SK-N-SH (cell line): Measurements from ENCODE around the gene PRLH. TPM values are rescaled to one million over a fixed set of nuclear protein-coding genes. Genes with fewer than 3 reads are reported as not detected.
A peak's percentile ranks its signal among the peaks of the same experiment; 100 is the strongest.

Experiments
- CTCF ChIA-PET: fragments of 300-600, 350-600 bp; formaldehyde crosslinking; extraction: SDS; loops from one replicate; lab custom pipeline; 2021; lab: Yijun Ruan, JAX
- POLR2A ChIA-PET: fragments of 350-600 bp; sonication (Branson Sonifier 250); formaldehyde crosslinking; extraction: SDS; loops from one replicate; lab custom pipeline; 2020; ENCODE audit warnings: antibody characterized with exemption, inconsistent platforms; lab: Yijun Ruan, JAX
- DNase-seq: peaks from one replicate; pipeline ENCODE4 v3.0.0; 2012
- H2AFZ ChIP-seq: fragments of 200-600 bp; sonication (generic); 2 replicates; pipeline ENCODE4 v1.8.1; 2016; ENCODE audit warnings: antibody characterized with exemption, mild to moderate bottlenecking, low read depth
- H3F3A ChIP-seq: fragments of 200-600 bp; sonication (generic); replicated peaks from 2 replicates; pipeline ENCODE3; 2016; ENCODE audit warnings: antibody characterized with exemption, mild to moderate bottlenecking; ENCODE audit not compliant: insufficient read depth
- H3K27ac ChIP-seq, 2 experiments: fragments of 200-500 bp in 1 of 2; fragments of 200-600 bp in 1 of 2; sonication (Bioruptor generic) in 1 of 2; sonication (generic), shearing (Covaris generic) in 1 of 2; 2 replicates each; pipeline versions ENCODE4 v1.5.1 to v1.6.1; 2014 to 2016; ENCODE audit warnings: low read depth in 2 of 2, inconsistent platforms in 1 of 2, low read length in 1 of 2, mild to moderate bottlenecking in 1 of 2, mixed read lengths in 1 of 2
- H3K27me3 ChIP-seq: fragments of 200-600 bp; sonication (generic), shearing (Covaris generic); 2 replicates; pipeline ENCODE4 v1.6.1; 2016; ENCODE audit warnings: mixed run types; ENCODE audit not compliant: insufficient read depth
- H3K36me3 ChIP-seq, 2 experiments: fragments of 200-500 bp in 1 of 2; fragments of 200-600 bp in 1 of 2; sonication (Bioruptor generic) in 1 of 2; sonication (generic) in 1 of 2; replicated peaks in 1 of 2; 2 replicates each; pipeline versions ENCODE3 to v1.5.1; 2014 to 2016; ENCODE audit warnings: low read length in 1 of 2, mild to moderate bottlenecking in 1 of 2; ENCODE audit not compliant: insufficient read depth in 2 of 2, control insufficient read depth in 1 of 2
- H3K4me1 ChIP-seq, 2 experiments: fragments of 200-500 bp in 1 of 2; fragments of 200-600 bp in 1 of 2; sonication (Bioruptor generic) in 1 of 2; sonication (generic), shearing (Covaris generic) in 1 of 2; 2 replicates each; pipeline versions ENCODE4 v1.5.1 to v1.6.1; 2014 to 2016; ENCODE audit warnings: low read depth in 1 of 2, low read length in 1 of 2, mixed run types in 1 of 2; ENCODE audit not compliant: insufficient read depth in 2 of 2, control insufficient read depth in 1 of 2
- H3K4me2 ChIP-seq: fragments of 200-600 bp; sonication (generic), shearing (Covaris generic); 2 replicates; pipeline ENCODE4 v1.6.1; 2017; ENCODE audit warnings: mixed run types
- H3K4me3 ChIP-seq, 2 experiments: fragments of 200-500 bp in 1 of 2; fragments of 200-600 bp in 1 of 2; sonication (Bioruptor generic) in 1 of 2; sonication (generic), shearing (Covaris generic) in 1 of 2; 2 replicates each; pipeline versions ENCODE4 v1.5.1 to v1.8.1; 2014 to 2016; ENCODE audit warnings: low read depth in 2 of 2, inconsistent platforms in 1 of 2, low read length in 1 of 2, mild to moderate bottlenecking in 1 of 2, mixed read lengths in 1 of 2, moderate library complexity in 1 of 2
- H3K79me2 ChIP-seq: fragments of 200-600 bp; sonication (generic); 2 replicates; pipeline ENCODE4 v1.8.1; 2017; ENCODE audit warnings: mild to moderate bottlenecking; ENCODE audit not compliant: insufficient read depth
- H3K9ac ChIP-seq: fragments of 200-600 bp; sonication (generic); 2 replicates; pipeline ENCODE4 v1.6.1; 2017; ENCODE audit warnings: mixed run types
- H3K9me2 ChIP-seq: fragments of 200-600 bp; sonication (generic); 2 replicates; pipeline ENCODE4 v1.6.1; 2017; ENCODE audit warnings: mixed run types
- H3K9me3 ChIP-seq: fragments of 200-600 bp; sonication (generic); 2 replicates; pipeline ENCODE4 v1.6.1; 2017; ENCODE audit warnings: mixed run types, mild to moderate bottlenecking, moderate library complexity
- H4K20me1 ChIP-seq: fragments of 200-600 bp; sonication (generic); 2 replicates; pipeline ENCODE4 v1.6.1; 2017; ENCODE audit warnings: mild to moderate bottlenecking, mixed run types; ENCODE audit not compliant: insufficient read depth
- CHD2 ChIP-seq: fragments of 150-350 bp; IDR thresholded peaks from 2 replicates; pipeline ENCODE4 v1.6.1; 2018; ENCODE audit warnings: low read length; ENCODE audit not compliant: partially characterized antibody
- ELF1 ChIP-seq: IDR thresholded peaks from 2 replicates; pipeline ENCODE4 v1.4.0; 2012
- EZH2phosphoT487 ChIP-seq: fragments of 200-600 bp; sonication (generic); IDR thresholded peaks from 2 replicates; pipeline ENCODE4 v1.6.1; 2017; ENCODE audit warnings: low read depth, mixed run types, mild to moderate bottlenecking, antibody characterized with exemption, moderate library complexity, borderline replicate concordance
- FOSL2 ChIP-seq: IDR thresholded peaks from 2 replicates; pipeline ENCODE4 v1.4.0; 2012; ENCODE audit warnings: low read depth, mild to moderate bottlenecking, moderate library complexity, borderline replicate concordance
- JUND ChIP-seq: IDR thresholded peaks from 2 replicates; pipeline ENCODE4 v1.4.0; 2012
- MEF2A ChIP-seq: IDR thresholded peaks from 2 replicates; pipeline ENCODE4 v1.4.0; 2012; ENCODE audit warnings: low read depth, borderline replicate concordance
- MXI1 ChIP-seq: IDR thresholded peaks from 2 replicates; pipeline ENCODE4 v1.6.1; 2012; ENCODE audit warnings: mild to moderate bottlenecking, low read depth, low read length, improper control_type of control experiment
- NFIC ChIP-seq: IDR thresholded peaks from 2 replicates; pipeline ENCODE4 v1.4.0; 2012; ENCODE audit warnings: borderline replicate concordance
- POLR2AphosphoS5 ChIP-seq: IDR thresholded peaks from 2 replicates; pipeline ENCODE4 v1.6.1; 2012; ENCODE audit warnings: low read depth, low read length
- RXRA ChIP-seq: IDR thresholded peaks from 2 replicates; pipeline ENCODE4 v1.4.0; 2012; ENCODE audit warnings: low read depth, mild to moderate bottlenecking, borderline replicate concordance
- SIN3A ChIP-seq: IDR thresholded peaks from 2 replicates; pipeline ENCODE4 v1.6.1; 2012; ENCODE audit warnings: low read depth, mild to moderate bottlenecking, low read length, moderate library complexity, borderline replicate concordance
- TCF12 ChIP-seq: IDR thresholded peaks from 2 replicates; pipeline ENCODE4 v1.4.0; 2012
- WGBS: methylation state at CpG from one replicate; pipeline ENCODE4 v1.1.6; 2017; ENCODE audit warnings: low lambda C conversion rate; 5-methylcytosine and 5-hydroxymethylcytosine counted together
- polyA plus RNA-seq, 3 experiments: library from polyadenylated mRNA; depleted of rRNA; stranded (reverse); fragments of >200 nt; gene quantifications; 2 replicates each; pipeline ENCODE4 v1.2.3, GENCODE V29; 2012
- TF ChIP-seq, protein P1 (sequence below): fragments of 150-350 bp; IDR thresholded peaks from 2 replicates; pipeline ENCODE4 v1.6.1; 2016; ENCODE audit warnings: mild to moderate bottlenecking, low read depth, low read length
- TF ChIP-seq, protein P2 (sequence below): IDR thresholded peaks from 2 replicates; pipeline ENCODE4 v1.4.0; 2012; ENCODE audit warnings: low read depth, borderline replicate concordance
- TF ChIP-seq, protein P3 (sequence below): fragments of 200-600 bp; sonication (generic); IDR thresholded peaks from 2 replicates; pipeline ENCODE4 v1.6.1; 2017; ENCODE audit warnings: antibody characterized with exemption, mild to moderate bottlenecking, moderate library complexity
- TF ChIP-seq, protein P4 (sequence below): IDR thresholded peaks from 2 replicates; pipeline ENCODE4 v1.4.0; 2012; ENCODE audit warnings: low read depth
- TF ChIP-seq, protein P5 (sequence below): IDR thresholded peaks from 2 replicates; pipeline ENCODE4 v1.4.0; 2012; ENCODE audit warnings: low read depth, borderline replicate concordance

The PRLH gene
- polyA plus RNA-seq, 1 of the 3 experiments (the other 2 are of a cell fraction), result not detected

DNA sequence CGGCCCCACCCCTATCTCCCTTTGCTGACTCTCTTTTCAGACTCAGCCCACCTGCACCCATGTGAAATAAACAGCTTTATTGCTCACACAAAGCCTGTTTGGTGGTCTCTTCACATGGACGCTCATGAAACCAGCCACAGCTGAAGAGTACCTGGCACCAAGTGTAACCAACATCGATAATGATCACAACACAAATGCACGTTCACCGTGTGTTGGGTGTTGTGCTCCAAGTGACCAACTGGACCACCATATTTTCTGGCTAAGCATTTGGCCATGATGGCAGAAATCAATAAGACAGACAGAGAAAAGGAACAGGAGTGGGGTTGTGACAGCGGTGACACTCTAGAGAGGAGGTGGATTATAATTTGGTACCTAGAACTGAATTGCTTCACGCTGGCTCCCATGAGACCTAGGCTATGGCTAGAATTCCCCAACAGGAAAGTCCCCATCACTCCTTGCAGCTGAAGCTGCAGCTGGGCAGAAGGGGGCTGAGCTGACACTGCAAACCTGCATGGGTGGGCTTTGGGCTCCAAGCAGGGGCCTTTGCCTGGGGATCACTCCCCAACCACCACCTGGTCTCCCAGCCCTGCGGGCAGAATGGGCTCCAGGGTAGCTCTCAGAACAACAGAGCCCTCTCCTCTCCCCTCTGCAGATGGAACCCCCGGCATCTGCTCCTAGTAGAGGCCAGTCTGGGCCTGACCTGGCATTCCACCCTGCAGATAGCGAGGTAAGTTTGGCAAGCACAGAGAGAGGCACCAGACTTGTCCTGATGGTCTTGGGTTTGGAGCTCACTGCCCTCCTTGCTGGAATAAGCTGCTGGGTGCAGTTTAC is 46.4 kb downstream of the PRLH start (continued):
- TF ChIP-seq, protein P1, sequence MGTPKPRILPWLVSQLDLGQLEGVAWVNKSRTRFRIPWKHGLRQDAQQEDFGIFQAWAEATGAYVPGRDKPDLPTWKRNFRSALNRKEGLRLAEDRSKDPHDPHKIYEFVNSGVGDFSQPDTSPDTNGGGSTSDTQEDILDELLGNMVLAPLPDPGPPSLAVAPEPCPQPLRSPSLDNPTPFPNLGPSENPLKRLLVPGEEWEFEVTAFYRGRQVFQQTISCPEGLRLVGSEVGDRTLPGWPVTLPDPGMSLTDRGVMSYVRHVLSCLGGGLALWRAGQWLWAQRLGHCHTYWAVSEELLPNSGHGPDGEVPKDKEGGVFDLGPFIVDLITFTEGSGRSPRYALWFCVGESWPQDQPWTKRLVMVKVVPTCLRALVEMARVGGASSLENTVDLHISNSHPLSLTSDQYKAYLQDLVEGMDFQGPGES, result no peak
- TF ChIP-seq CHD2 (no peak), NFIC (no peak)

DNA sequence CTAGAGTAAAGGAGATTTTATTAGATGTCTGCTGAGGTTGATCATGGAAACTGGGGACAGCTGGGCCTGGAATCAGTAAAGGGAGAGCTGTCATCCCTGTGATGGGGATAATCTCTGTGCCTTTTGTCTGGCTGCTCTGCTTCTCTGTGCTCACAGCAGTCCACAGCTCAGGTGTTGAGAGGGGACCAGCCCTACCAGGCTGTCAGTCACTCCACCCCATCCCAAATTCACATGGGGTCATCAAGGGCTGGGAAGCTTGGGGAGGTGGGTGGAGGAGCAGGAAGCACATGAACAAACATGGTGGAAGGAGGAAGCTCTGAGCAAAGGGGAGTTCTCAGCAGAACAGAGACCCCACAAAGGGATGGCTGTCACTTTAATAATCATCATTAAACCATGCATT is 47.3 kb downstream of the PRLH start:
- H3F3A ChIP-seq, result peaks cover 35% of the 10 kb centered on the region
- H3K9me3 ChIP-seq, result no peaks in the 10 kb centered on the region
- no peak for DNase-seq
- no peaks in the 10 kb centered on the region for H3K27me3 ChIP-seq
- no peak overlapping the region for H2AFZ ChIP-seq
- H3K79me2 ChIP-seq, result no peaks in the 10 kb centered on the region
- TF ChIP-seq EZH2phosphoT487, result no peak
- no peak for TF ChIP-seq RXRA
- no peak for TF ChIP-seq SIN3A
- no peak for TF ChIP-seq MEF2A
- no peak for TF ChIP-seq ELF1
- TF ChIP-seq MXI1, result no peak
- TF ChIP-seq, all 33 proteins: peak for 0
- Histone ChIP-seq H3K4me2 (no peak overlapping the region), H3K36me3 (no peaks in the 10 kb centered on the region), H3K4me3 (no peak overlapping the region), H3K27ac (peak overlapping the region in 1 of 2 experiments; percentile 96; a peak in 2 of 4 replicates), H3K4me1 (peaks cover 20 to 41% of the 10 kb centered on the region in 2 experiments), H3K9ac (no peak overlapping the region), H4K20me1 (no peaks in the 10 kb centered on the region), H3K9me2 (no peaks in the 10 kb centered on the region)
- CTCF ChIA-PET, result interaction anchor here (0.7 to 1.5 kb wide), 3 partner anchors 8 to 12 kb away, joined by 3 to 4 read pairs (median 3); no protein-coding TSS in a partner anchor
- POLR2A ChIA-PET, result no interaction called here

DNA sequence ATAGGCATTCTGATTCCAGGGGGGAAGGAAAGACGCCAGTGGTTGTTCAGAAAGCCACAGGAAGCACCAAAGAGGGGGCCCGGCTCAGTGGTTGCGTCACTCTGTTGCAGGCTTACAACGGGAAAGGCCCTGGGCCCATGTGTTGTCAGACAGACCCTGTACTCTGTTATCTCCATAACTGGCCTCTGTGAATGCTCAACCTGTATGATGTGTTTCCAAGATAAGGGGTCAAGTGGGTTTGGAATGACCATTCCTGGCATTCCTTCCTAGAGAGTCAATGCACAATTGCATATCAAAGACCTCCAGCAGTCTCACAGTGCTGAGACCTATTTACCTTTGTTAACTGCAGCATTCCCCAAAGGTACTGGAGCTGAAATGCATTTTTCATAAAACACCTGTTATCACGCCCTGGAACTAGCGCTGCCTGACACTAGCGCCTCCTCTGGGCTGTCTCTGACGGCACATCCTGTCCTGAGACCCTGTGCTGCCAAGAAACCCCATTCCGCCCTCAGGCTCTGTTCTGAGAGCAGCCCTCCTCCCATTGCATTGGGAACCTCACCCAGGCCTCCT is 47.9 kb downstream of the PRLH start:
- no peaks in the 10 kb centered on the region for H3K27me3 ChIP-seq
- no peak overlapping the region for H2AFZ ChIP-seq
- no peaks in the 10 kb centered on the region for H3K9me2 ChIP-seq
- H3K9me3 ChIP-seq, result no peaks in the 10 kb centered on the region
- H3K36me3 ChIP-seq, result no peaks in the 10 kb centered on the region
- no peak for DNase-seq
- H4K20me1 ChIP-seq, result no peaks in the 10 kb centered on the region
- POLR2A ChIA-PET, result no interaction called here
- CTCF ChIA-PET, result interaction anchor here (0.7 to 1.5 kb wide), 4 partner anchors 8 to 26 kb away, joined by 3 to 4 read pairs (median 3); no protein-coding TSS in a partner anchor
- 65% methylated on average over 6 of the region's 9 CpGs for WGBS
- H3F3A ChIP-seq, result peaks cover 40% of the 10 kb centered on the region
- H3K79me2 ChIP-seq, result no peaks in the 10 kb centered on the region
- no peak overlapping the region for H3K9ac ChIP-seq
- no peak overlapping the region for H3K4me2 ChIP-seq
- H3K4me1 ChIP-seq, result peaks cover 20 to 41% of the 10 kb centered on the region in 2 experiments
- H3K27ac ChIP-seq, result peak overlapping the region; percentile 11 to 96; a peak in 3 of 4 replicates
- no peak overlapping the region for H3K4me3 ChIP-seq
- TF ChIP-seq JUND (peak; percentile 46), TCF12 (peak; percentile 87), NFIC (peak; percentile 38; the same call in 1 of the 2 replicates), POLR2AphosphoS5 (peak; percentile 49; the same call in 1 of the 2 replicates), FOSL2 (peak; percentile 16; the same call in 1 of the 2 replicates), RXRA (peak; percentile 83; the same call in 1 of the 2 replicates)
- TF ChIP-seq, protein P2, sequence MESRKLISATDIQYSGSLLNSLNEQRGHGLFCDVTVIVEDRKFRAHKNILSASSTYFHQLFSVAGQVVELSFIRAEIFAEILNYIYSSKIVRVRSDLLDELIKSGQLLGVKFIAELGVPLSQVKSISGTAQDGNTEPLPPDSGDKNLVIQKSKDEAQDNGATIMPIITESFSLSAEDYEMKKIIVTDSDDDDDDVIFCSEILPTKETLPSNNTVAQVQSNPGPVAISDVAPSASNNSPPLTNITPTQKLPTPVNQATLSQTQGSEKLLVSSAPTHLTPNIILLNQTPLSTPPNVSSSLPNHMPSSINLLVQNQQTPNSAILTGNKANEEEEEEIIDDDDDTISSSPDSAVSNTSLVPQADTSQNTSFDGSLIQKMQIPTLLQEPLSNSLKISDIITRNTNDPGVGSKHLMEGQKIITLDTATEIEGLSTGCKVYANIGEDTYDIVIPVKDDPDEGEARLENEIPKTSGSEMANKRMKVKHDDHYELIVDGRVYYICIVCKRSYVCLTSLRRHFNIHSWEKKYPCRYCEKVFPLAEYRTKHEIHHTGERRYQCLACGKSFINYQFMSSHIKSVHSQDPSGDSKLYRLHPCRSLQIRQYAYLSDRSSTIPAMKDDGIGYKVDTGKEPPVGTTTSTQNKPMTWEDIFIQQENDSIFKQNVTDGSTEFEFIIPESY, result no peak
- TF ChIP-seq, protein P3, sequence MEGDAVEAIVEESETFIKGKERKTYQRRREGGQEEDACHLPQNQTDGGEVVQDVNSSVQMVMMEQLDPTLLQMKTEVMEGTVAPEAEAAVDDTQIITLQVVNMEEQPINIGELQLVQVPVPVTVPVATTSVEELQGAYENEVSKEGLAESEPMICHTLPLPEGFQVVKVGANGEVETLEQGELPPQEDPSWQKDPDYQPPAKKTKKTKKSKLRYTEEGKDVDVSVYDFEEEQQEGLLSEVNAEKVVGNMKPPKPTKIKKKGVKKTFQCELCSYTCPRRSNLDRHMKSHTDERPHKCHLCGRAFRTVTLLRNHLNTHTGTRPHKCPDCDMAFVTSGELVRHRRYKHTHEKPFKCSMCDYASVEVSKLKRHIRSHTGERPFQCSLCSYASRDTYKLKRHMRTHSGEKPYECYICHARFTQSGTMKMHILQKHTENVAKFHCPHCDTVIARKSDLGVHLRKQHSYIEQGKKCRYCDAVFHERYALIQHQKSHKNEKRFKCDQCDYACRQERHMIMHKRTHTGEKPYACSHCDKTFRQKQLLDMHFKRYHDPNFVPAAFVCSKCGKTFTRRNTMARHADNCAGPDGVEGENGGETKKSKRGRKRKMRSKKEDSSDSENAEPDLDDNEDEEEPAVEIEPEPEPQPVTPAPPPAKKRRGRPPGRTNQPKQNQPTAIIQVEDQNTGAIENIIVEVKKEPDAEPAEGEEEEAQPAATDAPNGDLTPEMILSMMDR, result peak; percentile 29; the same call in 1 of the 2 replicates
- TF ChIP-seq, protein P4, sequence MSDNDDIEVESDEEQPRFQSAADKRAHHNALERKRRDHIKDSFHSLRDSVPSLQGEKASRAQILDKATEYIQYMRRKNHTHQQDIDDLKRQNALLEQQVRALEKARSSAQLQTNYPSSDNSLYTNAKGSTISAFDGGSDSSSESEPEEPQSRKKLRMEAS, result no peak
- TF ChIP-seq, protein P5, sequence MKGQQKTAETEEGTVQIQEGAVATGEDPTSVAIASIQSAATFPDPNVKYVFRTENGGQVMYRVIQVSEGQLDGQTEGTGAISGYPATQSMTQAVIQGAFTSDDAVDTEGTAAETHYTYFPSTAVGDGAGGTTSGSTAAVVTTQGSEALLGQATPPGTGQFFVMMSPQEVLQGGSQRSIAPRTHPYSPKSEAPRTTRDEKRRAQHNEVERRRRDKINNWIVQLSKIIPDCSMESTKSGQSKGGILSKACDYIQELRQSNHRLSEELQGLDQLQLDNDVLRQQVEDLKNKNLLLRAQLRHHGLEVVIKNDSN, result no peak
